T-helper 9 cell (primary cell): ENCODE measurements around the gene SH3PXD2A.

Experiments
- DNase-seq: peaks from one replicate; pipeline ENCODE4 v3.0.0-alpha.2; 2020

Gene SH3PXD2A

GRCh38 chr10:103553743-103554487, 301.5 kb downstream of the SH3PXD2A start:
- DNase-seq: no peak

- DNase-seq: no peak
Observed at GRCh38 chr10:103552856-103553742, 302.3 kb downstream of the SH3PXD2A start.

- no peak for DNase-seq
Observed at GRCh38 chr10:103551619-103552602, 303.5 kb downstream of the SH3PXD2A start.

GRCh38 chr10:103550229-103550628, 305.1 kb downstream of the SH3PXD2A start:
- no peak for DNase-seq

GRCh38 chr10:103549349-103549685, 306.1 kb downstream of the SH3PXD2A start:
- no peak for DNase-seq

- DNase-seq: no peak
Observed at GRCh38 chr10:103548581-103549348, 306.6 kb downstream of the SH3PXD2A start.

GRCh38 chr10:103548006-103548405, 307.4 kb downstream of the SH3PXD2A start:
- DNase-seq: no peak

- no peak for DNase-seq
Observed at GRCh38 chr10:103547391-103547946, 307.9 kb downstream of the SH3PXD2A start.

- DNase-seq: no peak
Observed at GRCh38 chr10:103546401-103546800, 309.0 kb downstream of the SH3PXD2A start.

- DNase-seq: no peak
Observed at GRCh38 chr10:103545771-103546281, 309.6 kb downstream of the SH3PXD2A start.

- DNase-seq: no peak
Observed at GRCh38 chr10:103545366-103545765, 310.0 kb downstream of the SH3PXD2A start.

GRCh38 chr10:103544657-103545310, 310.6 kb downstream of the SH3PXD2A start:
- no peak for DNase-seq
